Measurements from ENCODE around the gene IKZF3. TPM values are rescaled to one million over a fixed set of nuclear protein-coding genes. Genes with fewer than 3 reads are reported as not detected.
A peak's percentile ranks its signal among the peaks of the same experiment; 100 is the strongest.
"Not testable (repeated sequence)": the region's sequence is repeated elsewhere in the genome, so short reads cannot be mapped to it uniquely, and the experiment has no call there.

IKZF3 gene
- polyA plus RNA-seq, 2 donors: 0.52 to 0.84 TPM

DNA sequence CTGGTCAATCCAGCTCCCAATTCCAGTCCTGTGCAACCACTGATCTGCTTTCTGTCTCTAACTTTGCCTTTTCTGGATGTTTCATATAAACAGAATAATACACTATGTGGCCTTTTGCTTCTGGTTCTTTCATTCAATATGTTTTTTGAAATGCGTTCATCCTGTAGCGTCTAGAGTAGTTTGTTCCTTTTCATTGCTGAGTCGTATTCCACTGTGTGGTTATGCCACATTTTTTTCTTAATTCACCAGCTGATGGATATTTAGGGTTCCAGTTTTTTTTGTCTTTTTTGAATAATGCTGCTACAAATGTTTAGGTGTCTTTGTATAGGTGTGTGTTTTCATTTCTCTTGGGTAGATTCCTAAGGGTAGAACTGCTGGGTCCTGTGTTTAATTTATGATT is 131.5 kb downstream of the IKZF3 start:
- Histone ChIP-seq H3K4me3 (ENCODE audit: low read depth in 1 of 2, low read length in 2 of 2) (no peak overlapping the region), H3K27ac (ENCODE audit: low read depth in 2 of 2, low read length in 1 of 2) (no peak overlapping the region), H3K4me1 (ENCODE audit: control insufficient read depth in 2 of 2, insufficient read depth in 2 of 2, low read length in 1 of 2) (peaks cover 5 to 9% of the 10 kb centered on the region in 2 donors), H3K9me3 (ENCODE audit: control insufficient read depth in 2 of 2, insufficient read depth in 1 of 2, low read depth in 1 of 2, low read length in 1 of 2) (no peaks in the 10 kb centered on the region), H3K27me3 (ENCODE audit: control insufficient read depth in 1 of 2, insufficient read depth in 2 of 2, low read length in 2 of 2) (no peaks in the 10 kb centered on the region), H3K36me3 (ENCODE audit: control insufficient read depth in 2 of 2, insufficient read depth in 2 of 2, low read length in 1 of 2) (peaks cover 6 to 10% of the 10 kb centered on the region in 2 donors)
- WGBS, 2 donors: 92 to 94% methylated on average over 3 of the region's 3 CpGs

DNA sequence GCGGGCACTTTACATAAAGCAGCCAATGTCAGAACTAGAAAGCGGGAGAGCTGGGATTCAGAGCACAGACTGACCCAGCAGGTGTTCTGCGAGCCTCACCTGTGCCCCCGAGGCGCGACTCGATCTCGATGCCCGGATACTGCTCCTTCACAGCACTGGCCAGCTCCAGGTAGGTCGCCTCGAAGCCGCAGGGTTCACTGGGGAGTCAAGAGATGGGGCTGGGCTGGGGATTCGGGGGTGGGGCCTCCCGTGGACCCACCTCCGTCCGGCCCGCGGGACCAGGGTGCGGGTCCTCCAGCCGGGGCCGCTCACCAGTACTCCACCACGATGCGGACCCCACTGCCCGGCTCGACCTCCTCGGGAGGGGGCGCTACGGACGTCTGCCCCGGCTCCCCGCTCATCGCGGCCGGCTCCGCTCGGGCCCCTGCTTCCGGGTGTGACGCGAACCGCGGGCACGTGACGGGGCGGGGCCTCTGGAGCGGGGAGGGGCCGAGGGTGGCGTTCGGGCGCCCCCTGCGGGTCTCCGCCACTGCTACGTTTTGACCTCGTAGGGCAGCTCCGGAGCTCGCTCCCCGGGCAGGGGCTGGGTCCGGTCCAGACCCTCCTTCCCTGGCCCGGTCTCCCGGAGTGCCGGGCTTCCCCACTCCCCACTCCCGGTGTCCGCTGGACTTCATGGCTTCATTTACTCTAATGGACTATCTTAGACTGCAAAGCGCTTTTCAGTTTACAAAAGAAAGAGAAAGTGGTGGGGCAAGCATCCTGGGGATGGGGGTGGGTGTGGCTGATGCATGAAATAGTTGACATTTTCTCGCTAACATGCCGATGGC is 133.8 kb downstream of the IKZF3 start, which contains the start of gene MIEN1:
MIEN1 (minus strand) TSS at position 438 of the 827 bp plus-strand sequence; CDS start at position 401, 37 bp downstream.
- H3K27ac ChIP-seq (ENCODE audit: low read depth in 2 of 2, low read length in 1 of 2): peak within 1 kb of the TSS; percentile 72 to 90
- 1% methylated on average over 46 to 65 of the region's 65 CpGs for WGBS, 2 donors
- H3K27me3 ChIP-seq (ENCODE audit: control insufficient read depth in 1 of 2, insufficient read depth in 2 of 2, low read length in 2 of 2): no peaks in the 10 kb centered on the region

DNA sequence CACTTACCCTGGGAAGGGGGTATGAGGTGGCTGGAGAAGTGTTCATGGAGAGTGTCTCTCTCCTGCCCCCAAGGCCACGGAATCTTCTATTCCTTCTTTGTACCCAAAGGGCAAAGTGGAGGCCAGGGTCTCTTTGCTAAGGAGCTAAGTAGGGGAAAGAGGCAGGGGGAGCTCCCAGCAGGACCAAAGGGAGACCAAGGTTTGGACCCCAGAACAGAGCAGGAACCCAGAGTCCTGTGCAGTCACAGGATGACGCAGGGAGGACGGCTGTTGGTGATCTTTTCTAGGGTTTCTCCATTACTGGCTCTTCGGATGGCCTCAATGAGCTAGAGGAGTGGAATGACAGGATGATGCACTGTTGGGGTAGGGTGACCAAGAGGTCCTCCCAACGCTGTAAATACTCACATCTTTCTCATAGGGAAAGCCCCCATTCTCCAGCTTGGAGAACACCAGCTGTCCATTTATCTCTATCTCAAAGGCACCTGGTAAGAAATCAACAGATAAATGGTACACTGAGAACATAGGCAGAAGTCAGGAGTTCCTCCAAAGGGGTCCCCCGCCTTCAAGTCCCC is 134.7 kb downstream of the IKZF3 start:
- Histone ChIP-seq H3K27ac (ENCODE audit: low read depth in 2 of 2, low read length in 1 of 2) (peak overlapping the region; percentile 72 to 90), H3K4me1 (ENCODE audit: control insufficient read depth in 2 of 2, insufficient read depth in 2 of 2, low read length in 1 of 2) (peaks cover 3 to 5% of the 10 kb centered on the region in 2 donors), H3K9me3 (ENCODE audit: control insufficient read depth in 2 of 2, insufficient read depth in 1 of 2, low read depth in 1 of 2, low read length in 1 of 2) (no peaks in the 10 kb centered on the region), H3K36me3 (ENCODE audit: control insufficient read depth in 2 of 2, insufficient read depth in 2 of 2, low read length in 1 of 2) (peaks cover 6 to 38% of the 10 kb centered on the region in 2 donors), H3K27me3 (ENCODE audit: control insufficient read depth in 1 of 2, insufficient read depth in 2 of 2, low read length in 2 of 2) (no peaks in the 10 kb centered on the region), H3K4me3 (ENCODE audit: low read depth in 1 of 2, low read length in 2 of 2) (peak overlapping the region; percentile 49 to 66)
- WGBS, 2 donors: 59 to 61% methylated on average over 6 of the region's 6 CpGs

More for the DNA sequence above, 133.8 kb downstream of the IKZF3 start, which contains the start of gene MIEN1:
- H3K4me1 ChIP-seq (ENCODE audit: control insufficient read depth in 2 of 2, insufficient read depth in 2 of 2, low read length in 1 of 2): peaks cover 3 to 5% of the 10 kb centered on the region in 2 donors
- no peaks in the 10 kb centered on the region for H3K9me3 ChIP-seq (ENCODE audit: control insufficient read depth in 2 of 2, insufficient read depth in 1 of 2, low read depth in 1 of 2, low read length in 1 of 2)
- peak within 1 kb of the TSS; percentile 49 to 66 for H3K4me3 ChIP-seq (ENCODE audit: low read depth in 1 of 2, low read length in 2 of 2)
- H3K36me3 ChIP-seq (ENCODE audit: control insufficient read depth in 2 of 2, insufficient read depth in 2 of 2, low read length in 1 of 2): peaks cover 6 to 29% of the 10 kb centered on the region in 2 donors

DNA sequence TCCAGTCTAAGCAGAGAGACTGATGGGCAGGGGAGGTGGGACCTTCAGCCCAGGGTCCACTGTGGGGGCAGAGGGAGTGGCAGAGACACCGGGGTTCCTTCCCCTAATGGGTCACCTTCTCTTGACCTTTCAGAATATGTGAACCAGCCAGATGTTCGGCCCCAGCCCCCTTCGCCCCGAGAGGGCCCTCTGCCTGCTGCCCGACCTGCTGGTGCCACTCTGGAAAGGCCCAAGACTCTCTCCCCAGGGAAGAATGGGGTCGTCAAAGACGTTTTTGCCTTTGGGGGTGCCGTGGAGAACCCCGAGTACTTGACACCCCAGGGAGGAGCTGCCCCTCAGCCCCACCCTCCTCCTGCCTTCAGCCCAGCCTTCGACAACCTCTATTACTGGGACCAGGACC is 136.6 kb downstream of the IKZF3 start:
- peak overlapping the region in 1 of 2 donors; percentile 14 for H3K27ac ChIP-seq (ENCODE audit: low read depth in 2 of 2, low read length in 1 of 2)
- H3K4me3 ChIP-seq (ENCODE audit: low read depth in 1 of 2, low read length in 2 of 2): no peak overlapping the region
- H3K36me3 ChIP-seq (ENCODE audit: control insufficient read depth in 2 of 2, insufficient read depth in 2 of 2, low read length in 1 of 2): peaks cover 6 to 40% of the 10 kb centered on the region in 2 donors
- H3K4me1 ChIP-seq (ENCODE audit: control insufficient read depth in 2 of 2, insufficient read depth in 2 of 2, low read length in 1 of 2): peaks cover 5 to 8% of the 10 kb centered on the region in 2 donors
- no peaks in the 10 kb centered on the region for H3K27me3 ChIP-seq (ENCODE audit: control insufficient read depth in 1 of 2, insufficient read depth in 2 of 2, low read length in 2 of 2)
- no peaks in the 10 kb centered on the region for H3K9me3 ChIP-seq (ENCODE audit: control insufficient read depth in 2 of 2, insufficient read depth in 1 of 2, low read depth in 1 of 2, low read length in 1 of 2)
- WGBS, 2 donors: 65 to 68% methylated on average over 10 of the region's 10 CpGs

DNA sequence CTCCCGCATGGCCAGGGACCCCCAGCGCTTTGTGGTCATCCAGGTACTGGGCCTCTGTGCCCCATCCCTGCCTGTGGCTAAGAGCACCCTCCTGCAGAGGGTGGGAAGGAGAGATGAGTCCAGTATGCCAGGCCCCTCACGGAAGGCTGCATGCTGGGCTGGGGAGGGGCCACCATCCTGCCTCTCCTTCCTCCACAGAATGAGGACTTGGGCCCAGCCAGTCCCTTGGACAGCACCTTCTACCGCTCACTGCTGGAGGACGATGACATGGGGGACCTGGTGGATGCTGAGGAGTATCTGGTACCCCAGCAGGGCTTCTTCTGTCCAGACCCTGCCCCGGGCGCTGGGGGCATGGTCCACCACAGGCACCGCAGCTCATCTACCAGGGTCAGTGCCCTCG is 137.5 kb downstream of the IKZF3 start:
- Histone ChIP-seq H3K36me3 (ENCODE audit: control insufficient read depth in 2 of 2, insufficient read depth in 2 of 2, low read length in 1 of 2) (peaks cover 6 to 40% of the 10 kb centered on the region in 2 donors), H3K9me3 (ENCODE audit: control insufficient read depth in 2 of 2, insufficient read depth in 1 of 2, low read depth in 1 of 2, low read length in 1 of 2) (no peaks in the 10 kb centered on the region), H3K27ac (ENCODE audit: low read depth in 2 of 2, low read length in 1 of 2) (no peak overlapping the region), H3K27me3 (ENCODE audit: control insufficient read depth in 1 of 2, insufficient read depth in 2 of 2, low read length in 2 of 2) (no peaks in the 10 kb centered on the region), H3K4me1 (ENCODE audit: control insufficient read depth in 2 of 2, insufficient read depth in 2 of 2, low read length in 1 of 2) (peaks cover 5 to 8% of the 10 kb centered on the region in 2 donors), H3K4me3 (ENCODE audit: low read depth in 1 of 2, low read length in 2 of 2) (no peak overlapping the region)
- WGBS, 2 donors: 90 to 96% methylated on average over 9 of the region's 9 CpGs

DNA sequence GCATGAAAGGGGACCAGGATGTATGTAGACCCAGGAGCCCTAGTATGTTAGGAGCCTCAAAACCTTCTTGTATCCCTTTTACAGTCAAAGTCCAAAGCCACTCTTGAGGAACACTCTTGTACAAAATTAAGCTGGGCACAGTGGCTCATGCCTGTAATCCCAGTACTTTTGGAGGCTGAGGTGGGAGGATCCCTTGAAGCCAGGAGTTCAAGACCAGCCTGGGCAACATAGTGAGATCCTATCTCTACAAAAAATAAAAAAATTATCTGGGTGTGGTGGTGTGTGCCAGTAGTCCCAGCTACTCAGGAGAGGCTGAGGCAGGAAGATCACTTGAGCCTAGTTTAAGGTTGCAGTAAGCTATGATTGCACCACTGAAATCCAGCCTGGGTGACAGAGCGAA is 138.2 kb downstream of the IKZF3 start:
- not testable (repeated sequence) for H3K27me3 ChIP-seq (ENCODE audit: control insufficient read depth in 1 of 2, insufficient read depth in 2 of 2, low read length in 2 of 2); H3K27ac ChIP-seq (ENCODE audit: low read depth in 2 of 2, low read length in 1 of 2); H3K4me1 ChIP-seq (ENCODE audit: control insufficient read depth in 2 of 2, insufficient read depth in 2 of 2, low read length in 1 of 2); H3K9me3 ChIP-seq (ENCODE audit: control insufficient read depth in 2 of 2, insufficient read depth in 1 of 2, low read depth in 1 of 2, low read length in 1 of 2); H3K4me3 ChIP-seq (ENCODE audit: low read depth in 1 of 2, low read length in 2 of 2)
- peaks cover 6 to 43% of the 10 kb centered on the region in 2 donors for H3K36me3 ChIP-seq (ENCODE audit: control insufficient read depth in 2 of 2, insufficient read depth in 2 of 2, low read length in 1 of 2)
- 100% methylated on average over 1 of the region's 1 CpG for WGBS, 2 donors

DNA sequence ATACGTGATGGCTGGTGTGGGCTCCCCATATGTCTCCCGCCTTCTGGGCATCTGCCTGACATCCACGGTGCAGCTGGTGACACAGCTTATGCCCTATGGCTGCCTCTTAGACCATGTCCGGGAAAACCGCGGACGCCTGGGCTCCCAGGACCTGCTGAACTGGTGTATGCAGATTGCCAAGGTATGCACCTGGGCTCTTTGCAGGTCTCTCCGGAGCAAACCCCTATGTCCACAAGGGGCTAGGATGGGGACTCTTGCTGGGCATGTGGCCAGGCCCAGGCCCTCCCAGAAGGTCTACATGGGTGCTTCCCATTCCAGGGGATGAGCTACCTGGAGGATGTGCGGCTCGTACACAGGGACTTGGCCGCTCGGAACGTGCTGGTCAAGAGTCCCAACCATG is 139.4 kb downstream of the IKZF3 start:
- Histone ChIP-seq H3K4me1 (ENCODE audit: control insufficient read depth in 2 of 2, insufficient read depth in 2 of 2, low read length in 1 of 2) (peaks cover 5 to 9% of the 10 kb centered on the region in 2 donors), H3K9me3 (ENCODE audit: control insufficient read depth in 2 of 2, insufficient read depth in 1 of 2, low read depth in 1 of 2, low read length in 1 of 2) (no peaks in the 10 kb centered on the region), H3K36me3 (ENCODE audit: control insufficient read depth in 2 of 2, insufficient read depth in 2 of 2, low read length in 1 of 2) (peaks cover 6 to 50% of the 10 kb centered on the region in 2 donors)

DNA sequence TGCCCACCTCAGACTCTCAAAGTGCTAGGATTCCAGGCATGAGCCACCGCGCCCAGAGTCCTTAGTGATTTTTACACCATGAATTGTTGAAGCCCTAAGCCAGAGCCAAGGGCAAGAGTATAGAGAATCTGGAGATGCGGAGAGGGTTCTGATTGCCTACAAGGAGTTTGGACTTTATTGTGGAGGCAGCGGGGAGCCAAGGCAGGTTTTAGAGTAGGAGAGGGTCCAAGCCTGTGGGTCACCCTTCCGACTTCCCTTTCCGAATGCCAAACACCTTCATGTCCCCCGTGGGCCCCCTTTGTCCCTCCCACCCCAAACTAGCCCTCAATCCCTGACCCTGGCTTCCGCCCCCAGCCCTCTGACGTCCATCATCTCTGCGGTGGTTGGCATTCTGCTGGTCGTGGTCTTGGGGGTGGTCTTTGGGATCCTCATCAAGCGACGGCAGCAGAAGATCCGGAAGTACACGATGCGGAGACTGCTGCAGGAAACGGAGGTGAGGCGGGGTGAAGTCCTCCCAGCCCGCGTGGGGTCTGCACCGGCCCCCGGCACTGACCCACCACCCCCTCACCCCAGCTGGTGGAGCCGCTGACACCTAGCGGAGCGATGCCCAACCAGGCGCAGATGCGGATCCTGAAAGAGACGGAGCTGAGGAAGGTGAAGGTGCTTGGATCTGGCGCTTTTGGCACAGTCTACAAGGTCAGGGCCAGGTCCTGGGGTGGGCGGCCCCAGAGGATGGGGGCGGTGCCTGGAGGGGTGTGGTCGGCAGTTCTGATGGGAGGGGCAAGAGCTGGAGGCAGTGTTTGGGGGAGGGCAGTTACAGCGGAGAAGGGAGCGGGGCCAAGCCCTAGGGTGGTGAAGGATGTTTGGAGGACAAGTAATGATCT is 140.9 kb downstream of the IKZF3 start:
- Histone ChIP-seq H3K4me1 (ENCODE audit: control insufficient read depth in 2 of 2, insufficient read depth in 2 of 2, low read length in 1 of 2) (peaks cover 0 to 10% of the 10 kb centered on the region in 2 donors), H3K9me3 (ENCODE audit: control insufficient read depth in 2 of 2, insufficient read depth in 1 of 2, low read depth in 1 of 2, low read length in 1 of 2) (no peaks in the 10 kb centered on the region), H3K4me3 (ENCODE audit: low read depth in 1 of 2, low read length in 2 of 2) (no peak overlapping the region), H3K27ac (ENCODE audit: low read depth in 2 of 2, low read length in 1 of 2) (peak overlapping the region in 1 of 2 donors; percentile 36), H3K27me3 (ENCODE audit: control insufficient read depth in 1 of 2, insufficient read depth in 2 of 2, low read length in 2 of 2) (no peaks in the 10 kb centered on the region), H3K36me3 (ENCODE audit: control insufficient read depth in 2 of 2, insufficient read depth in 2 of 2, low read length in 1 of 2) (peaks cover 6 to 50% of the 10 kb centered on the region in 2 donors)
- WGBS, 2 donors: 77 to 82% methylated on average over 34 of the region's 34 CpGs

More for the DNA sequence above, 139.4 kb downstream of the IKZF3 start:
- no peaks in the 10 kb centered on the region for H3K27me3 ChIP-seq (ENCODE audit: control insufficient read depth in 1 of 2, insufficient read depth in 2 of 2, low read length in 2 of 2)
- 90 to 92% methylated on average over 13 of the region's 13 CpGs for WGBS, 2 donors
- no peak overlapping the region for H3K27ac ChIP-seq (ENCODE audit: low read depth in 2 of 2, low read length in 1 of 2)
- H3K4me3 ChIP-seq (ENCODE audit: low read depth in 1 of 2, low read length in 2 of 2): no peak overlapping the region

DNA sequence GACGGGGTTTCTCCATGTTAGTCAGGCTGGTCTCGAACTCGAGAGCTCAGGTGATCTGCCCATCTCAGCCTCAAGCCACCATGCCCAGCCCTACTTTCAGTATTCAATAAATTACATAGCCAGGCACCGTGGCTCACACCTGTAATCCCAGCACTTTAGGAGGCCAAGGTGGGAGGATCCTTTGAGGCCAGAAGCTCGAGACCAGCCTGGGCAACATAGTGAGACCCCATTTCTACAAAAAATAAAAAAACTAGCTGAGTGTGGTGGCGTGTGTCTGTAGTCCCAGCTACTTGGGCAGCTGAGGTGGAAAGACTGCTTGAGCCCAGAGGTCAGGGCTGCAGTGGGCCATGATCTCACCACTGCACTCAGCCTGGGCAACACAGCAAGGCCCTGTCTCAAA is 142.0 kb downstream of the IKZF3 start:
- WGBS, 2 donors: 88 to 91% methylated on average over 6 of the region's 6 CpGs
- peaks cover 9 to 43% of the 10 kb centered on the region in 2 donors for H3K36me3 ChIP-seq (ENCODE audit: control insufficient read depth in 2 of 2, insufficient read depth in 2 of 2, low read length in 1 of 2)

More for the DNA sequence above, 142.0 kb downstream of the IKZF3 start:
- Histone ChIP-seq H3K9me3 (ENCODE audit: control insufficient read depth in 2 of 2, insufficient read depth in 1 of 2, low read depth in 1 of 2, low read length in 1 of 2) (no peaks in the 10 kb centered on the region), H3K27ac (ENCODE audit: low read depth in 2 of 2, low read length in 1 of 2) (no peak overlapping the region), H3K4me3 (ENCODE audit: low read depth in 1 of 2, low read length in 2 of 2) (no peak overlapping the region), H3K4me1 (ENCODE audit: control insufficient read depth in 2 of 2, insufficient read depth in 2 of 2, low read length in 1 of 2) (peaks cover 2 to 9% of the 10 kb centered on the region in 2 donors), H3K27me3 (ENCODE audit: control insufficient read depth in 1 of 2, insufficient read depth in 2 of 2, low read length in 2 of 2) (no peaks in the 10 kb centered on the region)

Measured in esophagus (tissue), 2 donors.